GM23338 (cell line): ENCODE results near the gene CDR2. TPM values are rescaled to one million over a fixed set of nuclear protein-coding genes. Genes with fewer than 3 reads are reported as not detected.

ENCODE experiments used
- ATAC-seq: fragments of 200-7000 bp; cut with Tn5 transposase; 3 replicates; pipeline ENCODE4 v1.9.1; 2020
- DNase-seq: peaks from one replicate; pipeline ENCODE4 v3.0.0-alpha.2; 2015; ENCODE audit warnings: low spot score
- H2AFZ ChIP-seq: fragments of 200-600 bp; sonication (generic); 2 replicates; pipeline ENCODE4 v1.8.0; 2016; ENCODE audit warnings: antibody characterized with exemption, mild to moderate bottlenecking, moderate library complexity
- H3F3A ChIP-seq: fragments of 200-600 bp; sonication (generic); replicated peaks from 2 replicates; pipeline ENCODE4 v1.8.0; 2017; ENCODE audit warnings: antibody characterized with exemption, mixed run types, low read depth
- H3K27ac ChIP-seq: fragments of 200-600 bp; sonication (generic); 2 replicates; pipeline ENCODE4 v1.6.1; 2016; ENCODE audit warnings: low read depth
- H3K27me3 ChIP-seq: fragments of 200-600 bp; sonication (generic); 2 replicates; pipeline ENCODE4 v1.8.0; 2016; ENCODE audit warnings: mild to moderate bottlenecking, mixed run types, moderate library complexity; ENCODE audit not compliant: insufficient read depth
- H3K36me3 ChIP-seq: fragments of 200-600 bp; sonication (generic); 2 replicates; pipeline ENCODE4 v1.8.0; 2016; ENCODE audit warnings: mild to moderate bottlenecking; ENCODE audit not compliant: insufficient read depth
- H3K4me1 ChIP-seq: fragments of 200-600 bp; sonication (generic); 2 replicates; pipeline ENCODE4 v1.8.0; 2016; ENCODE audit warnings: mild to moderate bottlenecking, moderate library complexity; ENCODE audit not compliant: insufficient read depth
- H3K4me2 ChIP-seq: fragments of 200-600 bp; sonication (generic); 2 replicates; pipeline ENCODE4 v1.7.1; 2017; ENCODE audit warnings: mixed run types
- H3K4me3 ChIP-seq: fragments of 200-600 bp; sonication (generic); 2 replicates; pipeline ENCODE4 v1.6.1; 2016; ENCODE audit warnings: mixed run types
- H3K79me2 ChIP-seq: fragments of 200-600 bp; sonication (generic); replicated peaks from 2 replicates; pipeline ENCODE4 v1.8.0; 2017; ENCODE audit warnings: mild to moderate bottlenecking; ENCODE audit not compliant: insufficient read depth
- H3K9me2 ChIP-seq: fragments of 200-600 bp; sonication (generic); 2 replicates; pipeline ENCODE4 v1.8.0; 2017; ENCODE audit not compliant: insufficient read depth
- H4K20me1 ChIP-seq: fragments of 200-600 bp; sonication (generic); replicated peaks from 2 replicates; pipeline ENCODE4 v1.8.0; 2017; ENCODE audit warnings: mild to moderate bottlenecking; ENCODE audit not compliant: insufficient read depth
- H3K27ac Mint-ChIP-seq: 2 replicates; pipeline ENCODE4 v1.8.0; 2020; ENCODE audit warnings: inconsistent platforms, mild to moderate bottlenecking, moderate library complexity, mixed read lengths
- H3K27me3 Mint-ChIP-seq: 3 replicates; pipeline ENCODE4 v1.8.0; 2022; ENCODE audit warnings: low read depth, mild to moderate bottlenecking, moderate library complexity, mixed read lengths, inconsistent platforms; ENCODE audit not compliant: insufficient read depth, poor library complexity
- H3K36me3 Mint-ChIP-seq: 3 replicates; pipeline ENCODE4 v1.8.0; 2021; ENCODE audit warnings: low read depth, mild to moderate bottlenecking, inconsistent platforms, moderate library complexity, mixed read lengths
- H3K4me1 Mint-ChIP-seq: 3 replicates; pipeline ENCODE4 v1.8.0; 2020; ENCODE audit warnings: mild to moderate bottlenecking, inconsistent platforms, mixed read lengths
- H3K4me3 Mint-ChIP-seq: 3 replicates; pipeline ENCODE4 v1.8.0; 2021; ENCODE audit warnings: moderate library complexity, mild to moderate bottlenecking, inconsistent platforms, mixed read lengths
- H3K9me3 Mint-ChIP-seq: 3 replicates; pipeline ENCODE4 v1.8.0; 2020; ENCODE audit warnings: moderate library complexity, mild to moderate bottlenecking, inconsistent platforms, mixed read lengths
- NANOG ChIP-seq: IDR thresholded peaks from 2 replicates; pipeline ENCODE4 v1.6.1; 2016; ENCODE audit warnings: antibody characterized with exemption, borderline replicate concordance
- REST ChIP-seq: IDR thresholded peaks from one replicate; pipeline ENCODE4 v1.6.1; 2018; ENCODE audit warnings: antibody characterized with exemption; ENCODE audit not compliant: unreplicated experiment
- STAT1 ChIP-seq: IDR thresholded peaks from one replicate; pipeline ENCODE4 v1.6.1; 2016; ENCODE audit warnings: antibody characterized with exemption; ENCODE audit not compliant: unreplicated experiment
- ZNF331 ChIP-seq: fragments of 250-450 bp; sonication (Bioruptor Pico); IDR thresholded peaks from 2 replicates; pipeline ENCODE4 v1.5.0; 2020; ENCODE audit warnings: low read depth, mild to moderate bottlenecking, moderate library complexity
- polyA plus RNA-seq: library from polyadenylated mRNA; unstranded; fragments of >200 nt; fragmentation: Nextera tagmentation; extraction: Ambion mirVana; gene quantifications from 2 replicates; pipeline ENCODE4 v1.2.1, GENCODE V29; 2016
- total RNA-seq: library from RNA; depleted of rRNA; stranded (reverse); fragments of >200 nt; shearing (Covaris generic); gene quantifications from 2 replicates; pipeline ENCODE4 v1.2.3, GENCODE V29; 2014
- TF ChIP-seq, protein P1 (sequence below): fragments of 250-450 bp; sonication (Bioruptor Pico); IDR thresholded peaks from 2 replicates; pipeline ENCODE4 v1.5.0; 2020; ENCODE audit warnings: mild to moderate bottlenecking, moderate library complexity

The CDR2 gene
- total and polyA plus RNA-seq, 2 experiments from 2014 or later: 17.7 to 39.3 TPM

DNA sequence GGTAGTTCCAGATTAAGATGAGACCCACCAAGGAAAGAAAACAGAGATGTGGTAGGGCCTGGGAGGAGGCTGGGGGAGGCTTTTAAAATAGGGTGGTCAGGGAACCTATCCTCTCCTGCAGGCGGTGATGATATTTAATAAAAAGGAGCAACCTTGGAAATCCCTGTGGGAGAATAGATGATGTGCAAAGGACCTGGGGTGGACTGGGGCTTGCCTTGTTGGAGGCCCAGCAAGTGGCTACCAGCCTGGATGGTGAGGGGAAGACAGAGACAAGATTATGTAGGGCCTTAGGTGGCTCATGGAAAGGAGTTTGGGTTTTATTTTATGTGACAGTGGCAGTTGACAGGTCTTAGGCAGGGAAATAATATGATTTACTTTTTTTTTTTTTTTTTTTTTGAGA is 75.4 kb downstream of the CDR2 start:
- Histone ChIP-seq H3K4me3 (peak overlapping the region; percentile 69), H3F3A (peaks cover 18% of the 10 kb centered on the region), H3K79me2 (peaks cover 64% of the 10 kb centered on the region), H3K4me2 (peak overlapping the region; percentile 88), H3K4me1 (peaks cover 17% of the 10 kb centered on the region), H2AFZ (no peak overlapping the region), H4K20me1 (peaks cover 41% of the 10 kb centered on the region), H3K27me3 (no peaks in the 10 kb centered on the region), H3K9me2 (no peaks in the 10 kb centered on the region), H3K27ac (no peak overlapping the region), H3K36me3 (no peaks in the 10 kb centered on the region; the same call in 1 of the 2 replicates)
- Mint-ChIP-seq H3K9me3 (peaks cover 9% of the 10 kb centered on the region; the same call in 1 of the 3 replicates), H3K4me3 (peak overlapping the region; percentile 95), H3K27me3 (peaks cover 24% of the 10 kb centered on the region), H3K36me3 (peaks cover 32% of the 10 kb centered on the region), H3K27ac (peak overlapping the region; percentile 58; the same call in 1 of the 2 replicates), H3K4me1 (peaks cover 22% of the 10 kb centered on the region)
- TF ChIP-seq ZNF331 (CRISPR knock-in tag) (no peak), NANOG (no peak), STAT1 (no peak), REST (no peak)
- TF ChIP-seq, protein P1, sequence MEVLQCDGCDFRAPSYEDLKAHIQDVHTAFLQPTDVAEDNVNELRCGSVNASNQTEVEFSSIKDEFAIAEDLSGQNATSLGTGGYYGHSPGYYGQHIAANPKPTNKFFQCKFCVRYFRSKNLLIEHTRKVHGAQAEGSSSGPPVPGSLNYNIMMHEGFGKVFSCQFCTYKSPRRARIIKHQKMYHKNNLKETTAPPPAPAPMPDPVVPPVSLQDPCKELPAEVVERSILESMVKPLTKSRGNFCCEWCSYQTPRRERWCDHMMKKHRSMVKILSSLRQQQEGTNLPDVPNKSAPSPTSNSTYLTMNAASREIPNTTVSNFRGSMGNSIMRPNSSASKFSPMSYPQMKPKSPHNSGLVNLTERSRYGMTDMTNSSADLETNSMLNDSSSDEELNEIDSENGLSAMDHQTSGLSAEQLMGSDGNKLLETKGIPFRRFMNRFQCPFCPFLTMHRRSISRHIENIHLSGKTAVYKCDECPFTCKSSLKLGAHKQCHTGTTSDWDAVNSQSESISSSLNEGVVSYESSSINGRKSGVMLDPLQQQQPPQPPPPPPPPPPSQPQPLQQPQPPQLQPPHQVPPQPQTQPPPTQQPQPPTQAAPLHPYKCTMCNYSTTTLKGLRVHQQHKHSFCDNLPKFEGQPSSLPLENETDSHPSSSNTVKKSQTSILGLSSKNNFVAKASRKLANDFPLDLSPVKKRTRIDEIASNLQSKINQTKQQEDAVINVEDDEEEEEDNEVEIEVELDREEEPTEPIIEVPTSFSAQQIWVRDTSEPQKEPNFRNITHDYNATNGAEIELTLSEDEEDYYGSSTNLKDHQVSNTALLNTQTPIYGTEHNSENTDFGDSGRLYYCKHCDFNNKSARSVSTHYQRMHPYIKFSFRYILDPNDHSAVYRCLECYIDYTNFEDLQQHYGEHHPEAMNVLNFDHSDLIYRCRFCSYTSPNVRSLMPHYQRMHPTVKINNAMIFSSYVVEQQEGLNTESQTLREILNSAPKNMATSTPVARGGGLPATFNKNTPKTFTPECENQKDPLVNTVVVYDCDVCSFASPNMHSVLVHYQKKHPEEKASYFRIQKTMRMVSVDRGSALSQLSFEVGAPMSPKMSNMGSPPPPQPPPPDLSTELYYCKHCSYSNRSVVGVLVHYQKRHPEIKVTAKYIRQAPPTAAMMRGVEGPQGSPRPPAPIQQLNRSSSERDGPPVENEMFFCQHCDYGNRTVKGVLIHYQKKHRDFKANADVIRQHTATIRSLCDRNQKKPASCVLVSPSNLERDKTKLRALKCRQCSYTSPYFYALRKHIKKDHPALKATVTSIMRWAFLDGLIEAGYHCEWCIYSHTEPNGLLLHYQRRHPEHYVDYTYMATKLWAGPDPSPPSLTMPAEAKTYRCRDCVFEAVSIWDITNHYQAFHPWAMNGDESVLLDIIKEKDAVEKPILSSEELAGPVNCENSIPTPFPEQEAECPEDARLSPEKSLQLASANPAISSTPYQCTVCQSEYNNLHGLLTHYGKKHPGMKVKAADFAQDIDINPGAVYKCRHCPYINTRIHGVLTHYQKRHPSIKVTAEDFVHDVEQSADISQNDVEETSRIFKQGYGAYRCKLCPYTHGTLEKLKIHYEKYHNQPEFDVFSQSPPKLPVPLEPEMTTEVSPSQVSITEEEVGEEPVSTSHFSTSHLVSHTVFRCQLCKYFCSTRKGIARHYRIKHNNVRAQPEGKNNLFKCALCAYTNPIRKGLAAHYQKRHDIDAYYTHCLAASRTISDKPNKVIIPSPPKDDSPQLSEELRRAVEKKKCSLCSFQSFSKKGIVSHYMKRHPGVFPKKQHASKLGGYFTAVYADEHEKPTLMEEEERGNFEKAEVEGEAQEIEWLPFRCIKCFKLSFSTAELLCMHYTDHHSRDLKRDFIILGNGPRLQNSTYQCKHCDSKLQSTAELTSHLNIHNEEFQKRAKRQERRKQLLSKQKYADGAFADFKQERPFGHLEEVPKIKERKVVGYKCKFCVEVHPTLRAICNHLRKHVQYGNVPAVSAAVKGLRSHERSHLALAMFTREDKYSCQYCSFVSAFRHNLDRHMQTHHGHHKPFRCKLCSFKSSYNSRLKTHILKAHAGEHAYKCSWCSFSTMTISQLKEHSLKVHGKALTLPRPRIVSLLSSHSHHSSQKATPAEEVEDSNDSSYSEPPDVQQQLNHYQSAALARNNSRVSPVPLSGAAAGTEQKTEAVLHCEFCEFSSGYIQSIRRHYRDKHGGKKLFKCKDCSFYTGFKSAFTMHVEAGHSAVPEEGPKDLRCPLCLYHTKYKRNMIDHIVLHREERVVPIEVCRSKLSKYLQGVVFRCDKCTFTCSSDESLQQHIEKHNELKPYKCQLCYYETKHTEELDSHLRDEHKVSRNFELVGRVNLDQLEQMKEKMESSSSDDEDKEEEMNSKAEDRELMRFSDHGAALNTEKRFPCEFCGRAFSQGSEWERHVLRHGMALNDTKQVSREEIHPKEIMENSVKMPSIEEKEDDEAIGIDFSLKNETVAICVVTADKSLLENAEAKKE (CRISPR knock-in tag): no peak
- DNase-seq (no peak), ATAC-seq (no peak)
